Activated CD4-positive, alpha-beta T cell treated with anti-CD3 and anti-CD28 coated beads, Interleukin-2, Interleukin-4, amounts not matched to agents 100 ng/mL and 50 ng/mL, durations not matched to agents 16 hours and 8 hours (primary cell): ENCODE measurements around the gene FAM72A.
"Not testable (repeated sequence)": the region's sequence is repeated elsewhere in the genome, so short reads cannot be mapped to it uniquely, and the experiment has no call there.

ENCODE experiments used
- DNase-seq: peaks from one replicate; pipeline ENCODE4 v3.0.0-alpha.2; 2020; ENCODE audit warnings: low spot score

Gene FAM72A

DNA sequence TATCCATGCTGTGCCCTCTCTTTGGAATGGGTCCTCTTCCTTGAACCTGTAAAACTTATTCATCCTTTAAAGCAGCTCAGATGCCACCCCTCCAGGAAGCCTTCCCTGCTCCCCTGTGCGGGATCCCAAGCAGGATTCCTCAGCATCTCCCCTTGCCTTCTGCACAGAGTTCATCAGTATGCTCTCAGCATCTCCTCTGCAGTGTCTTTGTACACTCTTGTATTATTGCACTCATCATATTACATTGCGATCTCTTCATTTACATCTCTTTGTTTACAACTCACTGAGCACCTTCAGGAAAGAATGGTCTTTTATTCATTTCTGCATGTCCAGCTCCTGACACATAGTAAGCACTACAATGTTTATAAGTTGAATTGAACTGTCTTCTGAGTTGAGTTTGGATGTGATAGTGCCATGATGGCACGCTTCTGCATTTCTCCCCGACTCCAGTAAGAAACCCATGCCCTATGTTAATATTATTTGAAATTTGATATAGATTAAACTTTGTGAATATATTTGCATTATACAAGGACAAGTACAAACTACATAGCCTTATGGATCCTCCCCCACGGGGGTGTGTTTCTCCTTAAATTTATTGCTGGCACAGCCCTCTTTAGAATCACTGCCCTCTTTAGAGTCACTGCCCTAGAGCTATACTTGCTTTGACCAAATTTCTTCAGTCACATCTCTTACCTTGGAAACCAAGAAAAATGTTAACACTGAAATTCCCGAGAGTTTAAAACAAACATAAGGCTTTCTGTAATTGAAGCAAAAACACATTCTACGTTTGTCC lies 13.2 kb upstream of the FAM72A start:
- DNase-seq: not testable (repeated sequence)

- DNase-seq: not testable (repeated sequence)
These were observed 8.2 kb upstream of the FAM72A start for GRCh38 chr1:206210802-206211201.

GRCh38 chr1:206205569-206205968 lies 2.9 kb upstream of the FAM72A start:
- not testable (repeated sequence) for DNase-seq

DNA sequence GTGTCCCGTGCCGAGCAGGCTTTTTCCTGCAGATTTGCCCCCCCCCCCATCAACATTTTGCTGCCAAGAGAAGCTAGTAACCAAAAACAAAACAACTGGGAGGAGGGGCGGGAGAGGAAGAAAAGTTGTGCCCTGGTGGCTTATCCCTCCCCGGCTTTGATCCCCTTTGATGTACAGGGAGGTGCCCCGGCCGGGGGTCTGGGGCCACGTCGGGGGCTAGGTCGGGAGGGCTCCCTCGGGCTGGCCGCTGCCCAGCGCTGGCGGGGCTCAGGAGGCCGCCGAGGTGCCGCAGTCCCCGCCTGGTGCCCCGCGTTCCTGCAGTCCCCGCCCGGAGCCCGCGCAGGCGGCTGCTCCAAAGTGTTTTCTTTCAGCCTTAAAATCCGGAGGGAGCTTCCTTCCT lies 2.2 kb upstream of the FAM72A start:
- DNase-seq: not testable (repeated sequence)

DNA sequence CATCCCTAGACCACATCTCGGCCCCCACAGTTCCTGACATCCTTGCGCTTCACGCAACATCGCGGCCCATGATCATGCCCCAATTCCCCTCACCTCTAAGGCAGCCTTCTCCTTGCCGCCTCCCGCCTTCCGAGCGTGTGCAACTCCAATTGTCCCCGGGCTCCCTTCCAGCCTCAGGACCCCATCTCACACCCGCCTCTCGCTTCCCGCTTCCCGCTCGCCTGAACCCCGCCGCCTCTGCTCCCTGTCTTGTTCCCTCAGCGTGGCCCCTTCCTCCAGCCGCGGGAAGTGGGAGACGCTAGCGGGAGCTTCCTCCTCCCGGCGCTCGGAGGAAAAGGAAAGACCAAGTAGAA lies 1.5 kb upstream of the FAM72A start:
- not testable (repeated sequence) for DNase-seq

GRCh38 chr1:206203364-206204158 lies 922 bp upstream of the FAM72A start, which contains the start of gene SRGAP2:
Gene SRGAP2 (plus strand): TSS chr1:206203541. CDS start chr1:206205971, 2,430 bp downstream.
- DNase-seq: peak; percentile 40

- not testable (repeated sequence) for DNase-seq
These were observed 5.8 kb downstream of the FAM72A start for GRCh38 chr1:206196748-206197424.

GRCh38 chr1:206195182-206195581 lies 7.5 kb downstream of the FAM72A start:
- not testable (repeated sequence) for DNase-seq

GRCh38 chr1:206186826-206187225 lies 15.8 kb downstream of the FAM72A start:
- DNase-seq: not testable (repeated sequence)

DNA sequence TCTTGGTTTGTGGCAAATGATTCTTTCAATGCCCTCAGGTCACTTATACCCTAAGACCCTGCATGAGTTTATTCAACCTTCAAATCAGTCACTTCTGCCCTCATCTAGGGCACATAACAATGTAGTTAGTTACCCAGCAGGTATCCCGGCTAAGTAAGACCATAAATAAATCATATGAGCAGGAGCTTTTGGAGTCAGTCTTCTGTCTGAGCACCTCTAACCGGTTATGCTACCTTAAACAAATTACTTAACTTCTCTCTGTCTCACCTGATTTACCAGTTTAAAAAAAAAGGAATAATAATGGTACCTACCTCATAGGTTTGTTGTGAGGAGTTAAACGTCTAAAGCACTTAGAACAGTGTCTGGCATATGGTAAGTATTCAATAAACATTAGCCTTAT lies 16.9 kb downstream of the FAM72A start:
- DNase-seq: not testable (repeated sequence)

- DNase-seq: not testable (repeated sequence)
These were observed 18.9 kb downstream of the FAM72A start for GRCh38 chr1:206183788-206184187.

DNA sequence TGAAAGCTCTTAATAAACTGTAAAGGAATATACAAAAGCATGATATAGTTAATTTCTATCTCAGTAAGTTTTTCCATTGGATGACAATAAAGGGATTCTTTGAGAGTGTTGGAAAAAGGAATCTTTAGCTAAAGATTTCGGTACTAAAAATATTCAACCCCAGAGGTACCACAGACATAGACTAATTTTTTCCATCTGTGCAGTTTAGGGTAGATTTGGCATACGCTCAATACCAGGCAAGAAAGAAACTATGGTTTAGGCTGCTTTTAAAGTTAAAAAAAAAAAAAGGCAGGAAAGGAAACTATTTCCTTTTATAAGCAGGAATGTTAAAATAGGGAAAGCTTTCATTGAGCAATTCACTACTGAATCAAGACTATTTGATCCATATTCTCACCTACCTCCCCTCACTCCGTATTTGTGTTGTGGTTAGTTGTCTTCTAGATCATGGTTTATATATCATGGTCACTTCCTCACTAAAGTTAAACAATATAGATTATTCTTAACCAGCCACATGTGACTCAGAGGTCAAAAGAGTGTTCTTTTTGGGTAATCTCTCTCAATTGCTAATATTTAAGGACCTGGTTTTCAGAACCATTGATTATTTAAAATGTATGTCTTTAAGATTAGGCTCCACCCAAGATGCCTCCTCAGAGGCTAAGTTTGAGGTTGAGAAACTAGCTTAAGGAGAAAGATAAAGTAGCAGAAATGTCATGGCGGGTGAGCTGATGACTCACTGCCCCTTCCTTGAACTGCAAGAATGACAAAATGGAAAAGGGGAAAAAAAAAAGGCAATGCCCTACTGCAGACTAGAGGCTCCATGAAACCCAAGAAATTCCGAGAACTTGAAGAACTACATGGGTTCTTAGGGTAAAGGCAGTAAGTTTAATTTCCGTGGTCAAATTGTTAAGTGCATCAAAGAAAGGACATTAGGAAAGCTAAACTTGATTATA lies 20.0 kb downstream of the FAM72A start:
- DNase-seq: not testable (repeated sequence)

- DNase-seq: not testable (repeated sequence)
These were observed 23.0 kb downstream of the FAM72A start for GRCh38 chr1:206179666-206180065.

DNA sequence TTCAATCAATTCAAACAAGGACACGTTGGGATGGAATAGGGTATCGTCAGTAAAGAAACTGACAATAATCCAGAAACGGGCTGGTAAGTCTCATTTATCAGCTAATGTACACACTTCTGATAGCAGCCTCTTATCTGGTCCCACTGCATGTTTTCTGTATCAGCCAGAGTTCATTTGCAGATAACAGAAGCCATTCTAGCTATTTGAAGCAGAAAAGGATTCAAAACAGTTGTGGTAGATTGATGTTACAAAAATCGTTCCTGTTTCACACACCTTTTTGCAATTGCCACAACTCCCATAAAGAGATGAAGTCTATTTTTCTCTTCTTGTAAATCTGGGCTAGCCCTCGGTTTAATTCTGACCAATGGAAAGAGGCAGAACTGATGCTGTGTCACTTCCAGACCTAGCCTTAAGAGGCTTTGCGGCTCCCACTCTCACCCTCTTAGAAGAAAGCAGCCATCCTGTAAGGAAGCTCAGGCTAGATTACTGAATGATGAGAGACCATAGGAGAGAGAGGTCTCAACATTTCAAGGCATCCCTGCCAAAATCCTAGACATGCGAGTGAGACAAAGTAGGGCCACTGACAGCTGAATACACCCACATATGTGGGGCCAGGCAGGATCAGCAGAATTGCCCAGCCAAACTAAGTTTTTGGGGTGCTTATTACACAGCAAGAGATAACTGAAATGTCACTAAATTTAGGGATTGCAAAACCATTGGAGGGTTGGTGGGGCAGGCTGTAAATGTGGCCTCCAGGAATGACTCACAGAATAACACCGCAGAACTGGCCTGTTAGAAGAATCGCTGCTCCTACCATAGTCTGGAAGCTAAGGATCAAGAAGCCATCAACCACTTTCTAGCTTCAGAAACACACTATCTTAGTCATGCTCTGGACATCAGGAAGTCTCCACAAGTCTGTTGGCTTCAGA lies 24.3 kb downstream of the FAM72A start:
- not testable (repeated sequence) for DNase-seq

DNA sequence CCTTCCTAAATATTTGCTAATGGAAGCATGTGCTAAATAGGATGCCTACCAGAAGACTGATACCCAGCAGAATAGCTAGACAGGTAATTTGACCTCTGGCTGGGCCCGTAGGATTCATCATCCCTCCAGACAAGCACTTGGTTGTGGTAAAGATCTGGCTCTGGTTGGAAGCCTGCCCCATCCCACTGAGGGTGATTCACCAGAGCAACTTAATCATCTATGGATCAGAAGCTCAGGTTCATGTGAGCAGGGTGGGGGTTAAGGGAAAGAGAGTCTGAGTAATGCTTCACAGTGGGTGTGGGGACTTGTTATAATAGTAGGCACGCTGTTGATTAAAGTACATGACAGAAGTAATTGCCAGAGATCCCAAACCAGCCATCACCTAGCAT lies 26.5 kb downstream of the FAM72A start:
- not testable (repeated sequence) for DNase-seq

DNA sequence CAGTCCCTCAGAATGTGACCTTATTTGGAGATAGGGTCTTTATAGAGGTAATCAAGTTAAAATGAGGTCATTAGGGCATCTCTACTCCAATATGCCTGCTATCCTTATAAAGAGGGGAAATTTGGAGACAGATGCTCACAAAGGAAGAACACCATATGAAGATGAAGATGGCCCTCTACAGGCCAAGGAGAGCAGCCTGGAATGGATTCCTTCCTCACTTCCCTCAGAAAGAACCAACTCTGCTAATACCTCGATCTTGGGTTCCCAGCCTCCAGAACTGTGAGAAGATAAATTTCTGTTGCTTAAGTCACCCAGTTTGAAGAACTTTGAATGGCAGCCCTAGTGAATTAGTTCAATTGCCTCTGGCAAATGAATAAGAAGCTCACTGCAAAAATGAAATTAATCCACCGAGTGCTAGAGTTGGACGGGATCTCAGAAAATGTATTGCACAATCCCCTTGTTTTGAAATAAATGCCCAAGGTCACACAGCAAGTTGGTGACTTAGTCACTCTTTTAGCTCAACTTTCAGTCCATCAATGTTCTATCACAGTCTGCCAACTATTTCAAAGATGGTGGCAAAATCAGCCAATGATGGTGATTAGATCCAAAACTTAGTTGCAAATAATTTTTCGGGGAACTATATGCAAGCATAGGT lies 27.1 kb downstream of the FAM72A start:
- DNase-seq: not testable (repeated sequence)

GRCh38 chr1:206174182-206174868 lies 28.3 kb downstream of the FAM72A start:
- DNase-seq: not testable (repeated sequence)

DNA sequence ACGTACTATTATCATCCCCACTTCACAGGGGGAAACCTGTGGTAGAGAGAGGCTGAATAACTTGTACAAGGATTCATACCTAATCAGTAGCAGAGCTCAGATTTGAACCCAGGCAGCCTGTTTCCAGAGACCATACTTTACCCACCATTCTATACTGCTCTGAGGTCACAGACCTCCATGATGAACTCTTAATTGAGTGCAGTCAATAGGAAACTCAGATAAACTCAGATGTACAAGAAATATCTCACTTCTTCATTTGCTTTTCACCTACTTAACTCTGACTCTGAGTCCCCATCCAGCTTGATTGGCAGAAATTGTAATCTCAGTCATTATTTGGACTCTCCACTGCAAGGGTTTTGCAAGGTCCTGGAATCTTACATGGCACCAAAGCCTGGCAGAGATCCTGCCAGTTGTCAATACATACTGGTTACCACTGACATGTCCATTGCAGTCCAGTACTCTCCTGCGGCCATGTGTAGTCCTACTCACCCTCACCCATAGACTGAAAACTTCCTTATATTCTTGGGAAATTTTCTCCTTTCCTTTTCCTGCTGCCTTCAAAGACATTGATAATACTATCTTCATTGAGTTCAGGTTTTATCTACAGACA lies 29.4 kb downstream of the FAM72A start:
- DNase-seq: not testable (repeated sequence)

GRCh38 chr1:206169794-206170193 lies 32.8 kb downstream of the FAM72A start:
- not testable (repeated sequence) for DNase-seq
